Loucy (cell line): ENCODE data around the gene SHB.

Experiments
- EZH2phosphoT487 ChIP-seq: fragments of 200-600 bp; IDR thresholded peaks from 2 replicates; pipeline ENCODE4 v1.6.1; 2018; ENCODE audit warnings: antibody characterized with exemption, mild to moderate bottlenecking, moderate library complexity, borderline replicate concordance
- TF ChIP-seq, protein P1 (sequence below): fragments of 200-600 bp; sonication (generic); conservative IDR thresholded peaks from 2 replicates; pipeline ENCODE4 v1.5.1; 2014; ENCODE audit warnings: mild to moderate bottlenecking, antibody characterized with exemption, low read length

GRCh38 chr9:37908698-37909186, 160.3 kb downstream of the SHB start:
- TF ChIP-seq, protein P1, sequence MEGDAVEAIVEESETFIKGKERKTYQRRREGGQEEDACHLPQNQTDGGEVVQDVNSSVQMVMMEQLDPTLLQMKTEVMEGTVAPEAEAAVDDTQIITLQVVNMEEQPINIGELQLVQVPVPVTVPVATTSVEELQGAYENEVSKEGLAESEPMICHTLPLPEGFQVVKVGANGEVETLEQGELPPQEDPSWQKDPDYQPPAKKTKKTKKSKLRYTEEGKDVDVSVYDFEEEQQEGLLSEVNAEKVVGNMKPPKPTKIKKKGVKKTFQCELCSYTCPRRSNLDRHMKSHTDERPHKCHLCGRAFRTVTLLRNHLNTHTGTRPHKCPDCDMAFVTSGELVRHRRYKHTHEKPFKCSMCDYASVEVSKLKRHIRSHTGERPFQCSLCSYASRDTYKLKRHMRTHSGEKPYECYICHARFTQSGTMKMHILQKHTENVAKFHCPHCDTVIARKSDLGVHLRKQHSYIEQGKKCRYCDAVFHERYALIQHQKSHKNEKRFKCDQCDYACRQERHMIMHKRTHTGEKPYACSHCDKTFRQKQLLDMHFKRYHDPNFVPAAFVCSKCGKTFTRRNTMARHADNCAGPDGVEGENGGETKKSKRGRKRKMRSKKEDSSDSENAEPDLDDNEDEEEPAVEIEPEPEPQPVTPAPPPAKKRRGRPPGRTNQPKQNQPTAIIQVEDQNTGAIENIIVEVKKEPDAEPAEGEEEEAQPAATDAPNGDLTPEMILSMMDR: no peak
- TF ChIP-seq EZH2phosphoT487: no peak
